WTC11 (cell line): ENCODE measurements around the gene CHL1.

Experiments used
- ATF2 ChIP-seq: sonication (generic); formaldehyde crosslinking; IDR thresholded peaks from 2 replicates; pipeline ENCODE4 v1.8.1; 2022; ENCODE audit warnings: low read depth, missing genetic modification reagents, borderline replicate concordance
- CBFB ChIP-seq: sonication (generic); formaldehyde crosslinking; IDR thresholded peaks from 2 replicates; pipeline ENCODE4 v1.8.1; 2022; ENCODE audit warnings: mild to moderate bottlenecking, low read depth, missing genetic modification reagents
- CDX4 ChIP-seq: fragments of 250-450 bp; sonication (Bioruptor Pico); IDR thresholded peaks from 2 replicates; pipeline ENCODE4 v1.9.0; 2021; ENCODE audit warnings: moderate library complexity, mild to moderate bottlenecking, inconsistent platforms, borderline replicate concordance
- CTCF ChIP-seq: fragments of 200-600 bp; IDR thresholded peaks from 2 replicates; pipeline ENCODE4 v1.8.0; 2022; ENCODE audit warnings: antibody characterized with exemption
- FOXJ3 ChIP-seq: sonication (generic); formaldehyde crosslinking; IDR thresholded peaks from 2 replicates; pipeline ENCODE4 v1.9.0; 2021; ENCODE audit warnings: missing genetic modification reagents, mild to moderate bottlenecking, borderline replicate concordance
- NFE2L1 ChIP-seq: sonication (generic); formaldehyde crosslinking; IDR thresholded peaks from 2 replicates; pipeline ENCODE4 v1.8.1; 2023; ENCODE audit warnings: missing genetic modification reagents
- PREB ChIP-seq: sonication (generic); formaldehyde crosslinking; IDR thresholded peaks from 2 replicates; pipeline ENCODE4 v1.8.1; 2022; ENCODE audit warnings: mild to moderate bottlenecking, missing genetic modification reagents, moderate library complexity, borderline replicate concordance
- SMAD3 ChIP-seq: sonication (generic); formaldehyde crosslinking; IDR thresholded peaks from 2 replicates; pipeline ENCODE4 v1.8.0; 2022; ENCODE audit warnings: missing genetic modification reagents, mild to moderate bottlenecking, borderline replicate concordance
- SP1 ChIP-seq: sonication (generic); formaldehyde crosslinking; conservative IDR thresholded peaks from 2 replicates; pipeline ENCODE4 v1.8.1; 2022; ENCODE audit warnings: missing genetic modification reagents
- ZSCAN18 ChIP-seq: fragments of 250-450 bp; sonication (Bioruptor Pico); IDR thresholded peaks from 2 replicates; pipeline ENCODE4 v2.1.2; 2022; ENCODE audit warnings: mild to moderate bottlenecking, moderate library complexity
- TF ChIP-seq, protein P1 (sequence below): sonication (generic); formaldehyde crosslinking; IDR thresholded peaks from 2 replicates; pipeline ENCODE4 v1.8.0; 2022; ENCODE audit warnings: mild to moderate bottlenecking, missing genetic modification reagents

DNA sequence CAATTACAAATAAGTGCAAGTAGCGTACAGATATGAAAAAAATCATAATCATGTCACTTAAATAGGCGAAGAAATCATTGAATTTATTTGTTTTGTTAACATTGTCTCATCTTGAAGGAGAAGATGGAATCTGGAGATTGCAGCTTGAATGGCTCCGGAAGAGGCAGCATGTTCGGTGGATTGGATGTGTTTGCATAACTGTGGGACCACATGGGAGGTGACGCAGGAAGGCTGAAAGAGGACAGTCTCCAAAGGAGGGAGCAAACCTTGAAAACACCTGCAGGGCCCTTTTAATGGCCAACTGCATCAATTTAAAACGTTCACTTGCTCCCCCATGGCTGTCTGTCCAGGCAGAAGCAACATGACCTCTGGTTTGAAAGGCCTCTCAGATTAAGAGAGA is 61.3 kb downstream of the CHL1 start:
- no peak for TF ChIP-seq CTCF
- TF ChIP-seq SP1 (CRISPR knock-in tag), result no peak
- TF ChIP-seq ATF2, result no peak
- no peak for TF ChIP-seq PREB
- TF ChIP-seq FOXJ3 (CRISPR knock-in tag), result no peak
- TF ChIP-seq SMAD3 (CRISPR knock-in tag), result no peak
- TF ChIP-seq, protein P1, sequence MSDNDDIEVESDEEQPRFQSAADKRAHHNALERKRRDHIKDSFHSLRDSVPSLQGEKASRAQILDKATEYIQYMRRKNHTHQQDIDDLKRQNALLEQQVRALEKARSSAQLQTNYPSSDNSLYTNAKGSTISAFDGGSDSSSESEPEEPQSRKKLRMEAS, result no peak
- TF ChIP-seq CDX4 (CRISPR knock-in tag), result no peak
- no peak for TF ChIP-seq NFE2L1 (CRISPR knock-in tag)
- TF ChIP-seq ZSCAN18 (CRISPR knock-in tag), result no peak
- TF ChIP-seq CBFB, result no peak
